IMR-90 (cell line): ENCODE measurements around the gene CDON. TPM values are rescaled to one million over a fixed set of nuclear protein-coding genes. Genes with fewer than 3 reads are reported as not detected.

ENCODE experiments used
- BHLHE40 ChIP-seq: fragments of 150-350 bp; IDR thresholded peaks from 2 replicates; pipeline ENCODE4 v1.6.1; 2016; ENCODE audit warnings: mild to moderate bottlenecking, low read depth, low read length
- FOS ChIP-seq: fragments of 150-350 bp; IDR thresholded peaks from 2 replicates; pipeline ENCODE4 v1.6.1; 2016; ENCODE audit warnings: low read depth, low read length
- NFE2L2 ChIP-seq: fragments of 150-350 bp; IDR thresholded peaks from 2 replicates; pipeline ENCODE4 v1.6.1; 2016; ENCODE audit warnings: low read depth, mild to moderate bottlenecking, low read length
- POLR2A ChIP-seq: IDR thresholded peaks from 2 replicates; pipeline ENCODE4 v1.6.1; 2012; ENCODE audit warnings: mild to moderate bottlenecking, low read depth, low read length
- RFX5 ChIP-seq: IDR thresholded peaks from 2 replicates; pipeline ENCODE4 v1.8.0; 2012; ENCODE audit warnings: low read depth, mild to moderate bottlenecking, low read length, moderate library complexity
- USF2 ChIP-seq: fragments of 150-350 bp; IDR thresholded peaks from 2 replicates; pipeline ENCODE4 v1.6.1; 2017; ENCODE audit warnings: mild to moderate bottlenecking, antibody characterized with exemption, low read length, low read depth
- polyA plus RNA-seq, 3 experiments: library from polyadenylated mRNA; depleted of rRNA; stranded (reverse); fragments of >200 nt; gene quantifications; 2 replicates each; pipeline ENCODE4 v1.2.3, GENCODE V29; 2012; ENCODE audit warnings: low replicate concordance in 1 of 3
- total RNA-seq: library from RNA; depleted of rRNA; stranded (reverse); fragments of >200 nt; gene quantifications from 2 replicates; pipeline ENCODE4 v1.2.3, GENCODE V29; 2012

The CDON gene
- total and polyA plus RNA-seq, 2 of the 4 experiments (the other 2 are of a cell fraction): 1.2 to 3.8 TPM

GRCh38 chr11:125948278-125949051 lies 114.2 kb downstream of the CDON start (continued):
- no peak for TF ChIP-seq USF2
- no peak for TF ChIP-seq FOS
- TF ChIP-seq BHLHE40: no peak
- no peak for TF ChIP-seq POLR2A
- TF ChIP-seq RFX5: no peak
- TF ChIP-seq NFE2L2: no peak
